ENCODE data around the gene CBFB.
"Not testable (repeated sequence)": the region's sequence is repeated elsewhere in the genome, so short reads cannot be mapped to it uniquely, and the experiment has no call there.

The CBFB gene

DNA sequence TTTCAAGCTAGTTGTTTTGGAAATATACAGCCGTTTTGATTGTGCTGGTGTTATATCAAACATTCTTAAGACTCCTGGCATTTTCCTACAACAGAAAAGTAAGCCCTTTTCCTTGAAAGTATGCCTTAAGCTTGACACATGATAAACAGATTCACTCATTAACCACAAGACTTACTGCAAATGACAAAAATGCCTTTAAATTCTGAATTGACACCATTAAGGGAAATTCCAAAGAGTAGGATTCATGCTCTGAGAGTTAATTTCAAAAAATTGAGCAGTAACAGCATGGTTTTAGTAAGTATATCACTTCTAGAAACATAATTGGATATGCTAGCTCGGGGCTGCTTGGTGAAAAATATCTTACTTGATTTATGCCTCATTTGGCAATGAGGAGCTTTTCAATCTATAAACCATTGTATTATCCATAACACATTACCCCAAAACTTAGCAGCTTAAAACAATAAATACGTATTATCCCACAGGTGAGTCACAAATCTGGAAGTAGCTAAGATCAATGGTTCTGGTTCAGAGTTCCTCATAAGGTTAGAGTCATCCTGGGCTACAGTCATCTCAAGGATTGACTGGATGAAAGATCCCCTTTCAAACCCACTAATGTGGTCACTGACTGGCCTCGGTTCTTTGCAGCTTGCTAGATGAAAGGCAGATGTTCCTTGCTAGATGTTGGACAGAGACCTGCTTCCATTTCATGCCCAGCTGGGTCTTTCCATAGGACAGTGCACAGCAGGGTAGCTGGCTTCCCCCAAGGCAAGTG is 72.5 kb downstream of the CBFB start:
- no peak for DNase-seq

DNA sequence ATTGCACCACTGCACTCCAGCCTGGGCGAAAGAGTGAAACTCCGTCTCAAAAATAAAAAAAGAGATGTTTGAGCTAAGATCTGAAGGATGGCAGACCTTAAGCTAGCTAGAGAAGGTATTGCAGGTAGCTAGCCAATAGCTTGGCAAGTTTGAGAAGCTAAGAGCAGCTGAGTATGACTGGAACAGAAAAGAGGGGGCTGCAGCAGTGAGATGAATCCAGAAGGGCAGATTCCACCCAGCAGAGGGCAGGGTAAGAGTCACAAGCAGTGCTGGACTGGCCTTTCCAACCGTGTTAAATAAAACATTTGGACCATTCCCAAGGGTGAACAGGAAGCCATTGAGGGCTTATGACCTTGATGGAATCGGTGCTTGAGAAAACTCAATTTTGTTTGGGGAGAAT is 75.1 kb downstream of the CBFB start:
- no peak for DNase-seq

DNA sequence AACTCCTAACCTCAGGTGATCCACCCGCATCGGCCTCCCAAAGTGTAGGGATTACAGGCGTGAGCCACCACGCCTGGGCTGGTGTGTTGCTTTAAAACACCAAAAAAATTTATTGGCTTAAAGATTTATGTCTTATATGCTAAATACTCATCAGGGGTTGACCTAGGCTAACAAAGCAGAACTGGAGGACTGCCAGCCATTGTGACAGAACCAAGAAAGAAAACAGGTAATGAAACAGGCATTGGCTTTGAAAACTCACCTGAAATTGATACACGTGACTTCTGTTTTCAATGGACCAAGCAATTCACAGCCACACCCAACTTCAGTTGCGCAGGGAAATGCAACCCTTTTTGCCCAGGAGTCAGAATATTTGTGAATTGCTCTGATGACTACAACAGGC is 75.9 kb downstream of the CBFB start:
- DNase-seq, result no peak

GRCh38 chr16:67105246-67105645 is 76.3 kb downstream of the CBFB start:
- DNase-seq, result no peak

DNA sequence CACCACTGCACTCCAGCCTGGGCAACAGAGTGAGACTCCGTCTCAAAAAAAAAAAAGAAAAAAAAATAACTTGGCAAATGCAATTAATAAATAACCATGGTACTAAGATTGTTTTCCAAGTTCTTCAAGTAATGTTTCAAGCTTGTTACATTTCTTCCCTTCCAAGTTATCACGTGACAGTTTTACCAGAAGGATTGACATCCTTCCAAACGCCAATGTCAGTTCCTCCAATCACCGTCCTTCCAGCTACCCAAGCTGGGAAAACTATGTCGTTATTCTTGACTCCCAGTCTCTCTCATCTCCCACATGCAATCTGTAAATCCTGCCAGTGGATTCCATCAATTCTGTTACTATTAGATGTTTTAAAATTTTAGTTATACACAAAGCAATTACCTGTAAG is 76.9 kb downstream of the CBFB start:
- no peak for DNase-seq

GRCh38 chr16:67108489-67108888 is 79.5 kb downstream of the CBFB start:
- DNase-seq, result no peak

- DNase-seq, result no peak
Observed at GRCh38 chr16:67108931-67109406, 80.0 kb downstream of the CBFB start.

GRCh38 chr16:67109407-67110135 is 80.6 kb downstream of the CBFB start, which contains the start of gene PHAF1:
TSS of gene PHAF1 (plus strand) at chr16:67109941. CDS start at chr16:67110176, 235 bp downstream.
- DNase-seq, result peak; percentile 95

GRCh38 chr16:67111951-67112444 is 83.0 kb downstream of the CBFB start:
- no peak for DNase-seq

DNA sequence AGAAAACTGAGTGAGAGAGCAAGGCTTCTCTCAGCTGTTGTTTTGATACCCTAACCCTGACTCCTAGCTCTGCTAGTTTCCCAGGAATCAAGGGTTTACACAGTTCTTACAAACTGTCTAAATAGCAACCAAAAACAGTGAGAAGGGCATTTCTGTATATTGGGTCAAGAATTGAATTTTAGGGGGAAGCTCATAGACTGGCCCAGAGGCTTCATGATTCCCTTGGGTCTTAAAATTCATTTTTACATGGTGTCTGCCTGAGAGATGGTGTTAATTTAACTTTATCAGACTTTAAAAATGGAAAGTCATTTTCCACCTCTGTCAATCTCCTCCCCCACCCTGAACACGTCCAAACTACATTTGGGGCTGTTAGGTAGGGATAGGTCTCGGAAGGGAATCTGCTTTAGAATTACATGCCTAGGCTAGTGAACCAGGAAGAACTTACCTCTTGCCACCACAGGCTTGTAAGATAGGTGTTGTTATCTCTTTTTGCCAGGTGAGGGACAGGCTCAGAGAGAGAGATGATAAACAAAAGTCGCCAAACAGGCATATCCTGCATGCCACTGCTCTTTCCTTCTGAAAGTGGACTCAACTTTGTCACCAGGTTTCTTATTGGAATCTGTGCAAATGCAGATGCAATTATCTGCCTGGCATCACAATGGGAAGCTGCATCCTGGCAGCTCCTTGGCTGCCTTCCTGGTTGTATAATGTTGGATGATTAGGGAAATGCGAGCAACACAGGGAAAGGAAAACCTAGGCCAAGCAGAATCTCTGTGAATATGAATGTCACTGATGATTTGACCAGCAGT is 83.8 kb downstream of the CBFB start:
- no peak for DNase-seq

GRCh38 chr16:67114793-67115192 is 85.8 kb downstream of the CBFB start:
- DNase-seq, result no peak

DNA sequence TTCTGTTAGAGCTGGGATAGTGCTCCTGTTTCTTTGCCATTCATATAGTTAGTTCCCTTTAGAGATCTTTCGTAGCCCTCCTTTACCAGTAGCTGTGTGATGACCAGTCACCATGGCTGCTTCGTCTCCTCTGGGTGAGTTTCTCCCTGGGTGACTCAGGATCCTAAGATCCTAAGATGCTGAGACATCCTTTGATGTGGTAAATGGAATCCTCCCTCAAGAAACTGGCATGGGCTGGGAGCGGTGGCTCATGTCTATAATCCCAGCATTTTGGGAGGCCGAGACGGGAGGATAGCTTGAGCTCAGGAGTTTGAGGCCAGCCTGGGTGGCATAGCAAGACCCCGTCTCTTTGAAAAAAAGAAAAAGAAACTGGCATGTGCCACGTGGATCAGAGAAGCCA is 86.7 kb downstream of the CBFB start:
- no peak for DNase-seq

GRCh38 chr16:67116388-67117311 is 87.7 kb downstream of the CBFB start:
- DNase-seq, result no peak

DNA sequence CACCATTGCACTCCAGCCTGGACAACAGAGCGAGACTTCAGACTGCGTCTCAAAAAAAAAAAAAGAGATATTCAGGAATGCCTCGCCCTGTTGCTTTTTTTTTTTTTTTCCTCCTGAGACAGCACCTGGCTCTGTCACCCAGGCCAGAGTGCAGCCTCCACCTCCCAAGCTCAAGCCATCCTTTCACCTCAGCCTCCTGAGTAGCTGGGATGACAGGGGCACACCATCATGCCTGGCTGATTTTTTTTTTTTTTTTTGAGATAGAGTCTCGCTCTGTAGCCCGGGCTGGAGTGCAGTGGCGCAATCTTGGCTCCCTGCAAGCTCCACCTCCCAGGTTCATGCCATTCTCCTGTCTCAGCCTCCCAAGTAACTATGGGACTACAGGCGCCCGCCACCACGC is 88.8 kb downstream of the CBFB start:
- DNase-seq, result no peak

DNA sequence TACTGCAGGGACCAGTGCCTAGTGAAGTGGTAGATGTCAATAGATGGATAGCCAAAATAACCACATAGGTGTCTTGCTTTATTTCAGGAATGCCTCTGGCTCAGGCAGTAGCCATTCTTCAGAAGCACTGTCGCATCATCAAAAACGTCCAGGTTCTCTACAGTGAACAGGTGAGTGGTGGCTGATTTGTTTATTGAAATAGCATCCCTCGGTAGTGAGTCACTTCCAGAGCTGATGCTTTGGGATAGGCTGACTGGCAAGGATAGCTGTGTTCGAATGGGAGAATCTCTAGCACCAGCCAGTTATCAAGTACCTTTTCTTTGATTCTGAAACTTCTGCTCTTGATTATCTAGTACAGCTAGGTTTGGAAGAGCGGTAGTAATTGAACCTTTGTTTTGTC is 91.1 kb downstream of the CBFB start:
- DNase-seq, result no peak

DNA sequence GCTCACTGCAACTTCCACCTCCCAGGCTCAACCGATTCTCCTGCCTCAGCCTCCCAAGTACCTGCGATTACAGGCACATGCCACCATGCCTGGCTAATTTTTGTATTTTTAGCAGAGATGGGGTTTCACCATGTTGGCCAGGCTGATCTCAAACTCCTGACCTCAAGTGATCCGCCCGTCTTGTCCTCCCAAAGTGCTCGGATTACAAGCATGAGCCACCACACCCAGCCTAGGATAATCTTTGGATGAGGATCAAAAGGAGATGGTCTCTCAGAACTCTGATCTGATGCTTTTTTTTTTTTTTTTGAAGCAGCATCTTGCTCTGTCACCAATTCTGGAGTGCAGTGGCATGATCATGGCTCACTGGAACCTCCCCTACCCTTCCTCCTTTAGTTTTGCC is 93.8 kb downstream of the CBFB start:
- not testable (repeated sequence) for DNase-seq

DNA sequence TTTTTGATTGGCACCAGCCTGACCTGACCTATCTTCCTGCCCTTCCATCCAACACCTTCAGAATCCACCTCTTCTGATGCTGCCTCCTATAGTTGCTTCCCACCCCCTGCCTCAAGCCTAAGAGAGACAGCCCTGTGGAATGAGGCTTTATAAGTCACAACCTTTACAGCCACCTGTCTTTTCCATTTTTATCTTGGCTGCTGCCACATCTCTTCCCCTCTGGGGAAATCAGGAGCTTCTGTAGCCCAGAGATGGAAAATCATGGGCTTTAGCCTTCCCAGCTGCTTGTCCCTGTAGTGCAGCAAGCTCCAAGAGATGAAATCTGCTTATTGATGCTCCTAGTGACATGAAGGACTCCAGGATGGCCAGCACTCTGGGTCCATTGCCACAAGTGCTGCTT is 99.5 kb downstream of the CBFB start:
- DNase-seq, result no peak

GRCh38 chr16:67128887-67129286 is 99.9 kb downstream of the CBFB start:
- DNase-seq, result no peak

- no peak for DNase-seq
Observed at GRCh38 chr16:67129422-67129821, 100.5 kb downstream of the CBFB start.

- no peak for DNase-seq
Observed at GRCh38 chr16:67137605-67138004, 108.7 kb downstream of the CBFB start.

GRCh38 chr16:67141391-67141790 is 112.4 kb downstream of the CBFB start:
- DNase-seq, result no peak

DNA sequence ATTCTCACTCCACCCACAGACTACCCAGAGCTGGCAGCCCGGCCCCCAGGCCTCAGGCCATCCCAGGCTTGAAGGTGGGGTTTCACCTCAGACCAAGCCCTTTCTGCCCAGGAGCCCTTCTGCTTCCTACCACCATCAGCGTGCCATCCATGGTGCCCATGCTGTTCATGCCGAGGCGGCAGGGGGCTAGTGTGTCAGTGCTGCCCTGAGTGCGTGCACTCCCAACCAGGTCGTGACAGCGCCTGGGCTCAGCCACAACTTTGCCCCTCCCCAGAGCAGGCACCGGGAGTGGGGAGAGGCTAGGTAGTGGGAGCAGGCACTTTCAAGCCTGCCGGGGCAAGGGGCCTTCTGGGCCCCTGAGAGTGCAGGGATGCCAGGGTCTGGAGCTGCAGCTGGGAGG is 113.4 kb downstream of the CBFB start:
- DNase-seq, result no peak

Measured in activated CD4-positive, alpha-beta T cell treated with anti-CD3 and anti-CD28 coated beads for 1 hour (primary cell).